ENCODE results near the gene USP32. TPM values are rescaled to one million over a fixed set of nuclear protein-coding genes. Genes with fewer than 3 reads are reported as not detected.

Gene USP32
- total RNA-seq, 1 donor from 2014 or later, result 11.9 TPM

DNA sequence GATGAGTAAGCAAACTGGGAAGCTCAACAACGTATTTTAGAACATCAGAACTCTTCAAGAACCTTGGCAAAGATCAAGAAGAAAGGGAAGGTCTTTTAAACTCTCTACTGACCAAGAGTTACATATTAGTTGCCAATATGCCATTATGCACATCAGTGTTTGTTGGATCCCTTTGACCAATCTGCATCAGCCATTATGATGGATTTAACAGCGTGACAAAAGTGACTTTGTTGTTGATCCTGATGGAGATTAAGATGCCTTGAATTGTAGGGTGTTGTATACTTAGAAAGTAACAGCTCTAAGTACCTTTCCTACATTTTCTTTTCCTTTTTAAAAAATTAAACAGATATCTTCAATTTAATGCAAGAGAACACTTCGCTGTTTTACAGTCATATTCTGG lies 133.6 kb downstream of the USP32 start:
- TF ChIP-seq, protein P1, sequence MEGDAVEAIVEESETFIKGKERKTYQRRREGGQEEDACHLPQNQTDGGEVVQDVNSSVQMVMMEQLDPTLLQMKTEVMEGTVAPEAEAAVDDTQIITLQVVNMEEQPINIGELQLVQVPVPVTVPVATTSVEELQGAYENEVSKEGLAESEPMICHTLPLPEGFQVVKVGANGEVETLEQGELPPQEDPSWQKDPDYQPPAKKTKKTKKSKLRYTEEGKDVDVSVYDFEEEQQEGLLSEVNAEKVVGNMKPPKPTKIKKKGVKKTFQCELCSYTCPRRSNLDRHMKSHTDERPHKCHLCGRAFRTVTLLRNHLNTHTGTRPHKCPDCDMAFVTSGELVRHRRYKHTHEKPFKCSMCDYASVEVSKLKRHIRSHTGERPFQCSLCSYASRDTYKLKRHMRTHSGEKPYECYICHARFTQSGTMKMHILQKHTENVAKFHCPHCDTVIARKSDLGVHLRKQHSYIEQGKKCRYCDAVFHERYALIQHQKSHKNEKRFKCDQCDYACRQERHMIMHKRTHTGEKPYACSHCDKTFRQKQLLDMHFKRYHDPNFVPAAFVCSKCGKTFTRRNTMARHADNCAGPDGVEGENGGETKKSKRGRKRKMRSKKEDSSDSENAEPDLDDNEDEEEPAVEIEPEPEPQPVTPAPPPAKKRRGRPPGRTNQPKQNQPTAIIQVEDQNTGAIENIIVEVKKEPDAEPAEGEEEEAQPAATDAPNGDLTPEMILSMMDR (IDR thresholded peaks at IDR 0.05), result no peak
- H3K4me3 ChIP-seq, result no peak overlapping the region
- DNase-seq (ENCODE audit: low spot score in 2 of 2), result no peak
- no peaks in the 10 kb centered on the region for H3K4me1 ChIP-seq
- H3K27me3 ChIP-seq, result no peaks in the 10 kb centered on the region
- H3K36me3 ChIP-seq, result peaks cover 8 to 10% of the 10 kb centered on the region in 2 donors
- no peak overlapping the region for H3K27ac ChIP-seq
- H3K9me3 ChIP-seq, result no peaks in the 10 kb centered on the region
- intact Hi-C loops (cut with DNase I), result no loop called here

DNA sequence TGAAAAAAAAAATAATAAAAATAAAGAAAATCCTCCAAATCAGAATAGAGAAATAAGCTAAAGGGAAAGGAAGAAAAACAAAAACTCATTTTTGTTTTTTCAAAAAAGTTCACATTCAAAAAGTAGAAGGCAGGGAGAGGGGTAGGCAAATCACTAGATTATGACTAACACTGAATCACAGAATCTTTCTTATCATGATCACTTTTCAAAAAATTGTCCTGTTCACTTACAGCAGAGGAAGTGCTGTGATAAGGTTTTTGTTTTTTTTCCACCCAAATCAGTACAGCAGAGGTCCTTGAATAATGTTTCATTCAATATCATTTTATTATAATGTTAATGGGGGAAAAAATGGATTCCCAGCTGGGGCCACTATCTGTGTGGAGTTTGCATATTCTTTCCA lies 135.8 kb downstream of the USP32 start:
- Histone ChIP-seq H3K4me3 (no peak overlapping the region), H3K4me1 (no peaks in the 10 kb centered on the region), H3K27me3 (no peaks in the 10 kb centered on the region), H3K9me3 (no peaks in the 10 kb centered on the region), H3K36me3 (peaks cover 5 to 25% of the 10 kb centered on the region in 2 donors), H3K27ac (no peak overlapping the region)
- no peak for DNase-seq (ENCODE audit: low spot score in 2 of 2)
- intact Hi-C loops (cut with DNase I), result no loop called here
- TF ChIP-seq, protein P1 (IDR thresholded peaks at IDR 0.05), result no peak

DNA sequence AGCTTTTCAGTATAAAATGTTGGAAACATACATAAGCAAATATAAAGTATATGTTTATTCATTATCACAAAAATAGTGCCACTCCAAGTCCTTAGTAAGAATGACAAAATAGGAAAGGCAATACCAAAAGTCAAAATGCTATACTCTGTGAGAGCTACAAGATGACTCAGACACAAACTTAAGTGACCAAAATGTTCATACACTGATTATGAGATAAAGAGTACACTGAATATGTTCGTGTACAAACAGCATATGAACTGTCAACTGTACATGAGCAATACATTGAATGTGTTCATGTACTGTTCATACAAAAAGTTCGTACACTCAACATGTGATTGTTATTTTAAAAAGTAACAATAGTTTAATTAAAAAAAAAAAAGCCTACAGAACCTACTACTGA lies 138.9 kb downstream of the USP32 start:
- TF ChIP-seq, protein P1 (IDR thresholded peaks at IDR 0.05), result no peak
- Histone ChIP-seq H3K36me3 (peaks cover 9 to 38% of the 10 kb centered on the region in 2 donors), H3K27me3 (no peaks in the 10 kb centered on the region), H3K27ac (no peak overlapping the region), H3K9me3 (no peaks in the 10 kb centered on the region), H3K4me1 (no peaks in the 10 kb centered on the region), H3K4me3 (no peak overlapping the region)
- no peak for DNase-seq (ENCODE audit: low spot score in 2 of 2)
- intact Hi-C loops (cut with DNase I), result no loop called here

DNA sequence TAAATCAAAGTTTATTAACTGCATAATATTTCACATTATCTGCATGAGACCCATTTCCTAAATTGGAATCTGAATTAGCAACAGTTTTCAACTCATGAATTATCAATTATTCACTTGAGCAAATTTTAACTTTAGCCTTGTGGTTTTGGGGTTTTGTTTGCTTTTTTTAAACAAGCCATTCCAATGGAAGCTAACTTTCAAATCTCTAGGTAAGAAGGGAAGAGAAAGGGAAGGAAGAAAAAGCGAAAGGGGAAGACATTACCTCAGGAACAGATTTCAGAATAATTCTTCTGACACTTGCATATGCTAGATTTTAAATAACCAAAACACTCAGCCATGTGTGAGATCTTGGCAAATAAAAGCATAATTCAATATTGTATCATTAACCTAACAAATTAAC lies 139.5 kb downstream of the USP32 start:
- no peak for DNase-seq (ENCODE audit: low spot score in 2 of 2)
- Histone ChIP-seq H3K27ac (no peak overlapping the region), H3K4me3 (no peak overlapping the region), H3K27me3 (no peaks in the 10 kb centered on the region), H3K36me3 (peaks cover 9 to 38% of the 10 kb centered on the region in 2 donors), H3K4me1 (no peaks in the 10 kb centered on the region), H3K9me3 (no peaks in the 10 kb centered on the region)
- TF ChIP-seq, protein P1 (IDR thresholded peaks at IDR 0.05), result no peak
- intact Hi-C loops (cut with DNase I), result no loop called here

DNA sequence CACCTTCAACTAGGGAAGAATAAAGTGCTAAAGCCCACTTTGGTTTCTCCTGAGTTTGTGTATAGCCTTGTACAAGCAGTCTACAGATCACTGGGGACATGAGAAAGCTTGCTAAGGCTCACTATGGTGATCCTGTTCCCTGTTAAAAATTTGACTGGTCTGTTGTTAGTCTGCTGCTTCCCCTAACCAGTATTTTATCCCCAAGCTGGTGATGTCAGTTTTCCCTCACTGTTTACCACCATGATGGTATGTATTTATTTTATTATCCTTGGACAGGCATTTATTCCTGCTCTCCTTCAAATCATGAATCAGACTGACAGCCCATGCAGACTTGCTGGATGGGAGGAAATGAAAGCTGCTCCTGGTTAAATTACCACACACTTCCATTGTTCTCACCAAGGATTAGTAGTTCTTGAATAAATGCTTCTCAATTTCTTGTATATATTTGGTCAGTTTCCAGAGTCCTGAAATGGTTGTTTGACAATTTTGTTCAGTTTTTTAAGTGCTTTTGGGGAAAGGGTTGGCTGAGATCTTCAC lies 142.6 kb downstream of the USP32 start:
- no peaks in the 10 kb centered on the region for H3K27me3 ChIP-seq
- H3K36me3 ChIP-seq, result peaks cover 9 to 32% of the 10 kb centered on the region in 2 donors
- TF ChIP-seq, protein P1 (IDR thresholded peaks at IDR 0.05), result no peak
- H3K9me3 ChIP-seq, result no peaks in the 10 kb centered on the region
- DNase-seq (ENCODE audit: low spot score in 2 of 2), result no peak
- no peak overlapping the region for H3K4me3 ChIP-seq
- H3K4me1 ChIP-seq, result no peaks in the 10 kb centered on the region
- H3K27ac ChIP-seq, result no peak overlapping the region
- intact Hi-C loops (cut with DNase I), result loop anchor here (10.0 kb wide), 1 partner anchor 1185 kb away; no protein-coding TSS in a partner anchor

Measured in ascending aorta (tissue), 2 donors.